C4-2B (cell line): Measurements from ENCODE around the gene ELOVL4.

Experiments
- CTCF ChIP-seq: fragments of 450-650 bp; conservative IDR thresholded peaks from 2 replicates; pipeline ENCODE4 v1.5.1; 2017; ENCODE audit warnings: mild to moderate bottlenecking
- ZFX ChIP-seq: fragments of 450-650 bp; IDR thresholded peaks from 2 replicates; pipeline ENCODE4 v1.6.1; 2017

- TF ChIP-seq CTCF (0 out of 2 replicates have a peak, but pooled peaks have one; percentile 5), ZFX (no peak)
Measured at GRCh38 chr6:79984261-79984660, 36.9 kb upstream of the ELOVL4 start.
